LoVo (cell line): ENCODE measurements around the gene PLPPR2.
"Not testable (repeated sequence)": the region's sequence is repeated elsewhere in the genome, so short reads cannot be mapped to it uniquely, and the experiment has no call there.

Experiments used
- DNase-seq: peaks from one replicate; pipeline ENCODE4 v3.0.0-alpha.2; 2016; ENCODE audit warnings: low spot score

PLPPR2 gene

DNA sequence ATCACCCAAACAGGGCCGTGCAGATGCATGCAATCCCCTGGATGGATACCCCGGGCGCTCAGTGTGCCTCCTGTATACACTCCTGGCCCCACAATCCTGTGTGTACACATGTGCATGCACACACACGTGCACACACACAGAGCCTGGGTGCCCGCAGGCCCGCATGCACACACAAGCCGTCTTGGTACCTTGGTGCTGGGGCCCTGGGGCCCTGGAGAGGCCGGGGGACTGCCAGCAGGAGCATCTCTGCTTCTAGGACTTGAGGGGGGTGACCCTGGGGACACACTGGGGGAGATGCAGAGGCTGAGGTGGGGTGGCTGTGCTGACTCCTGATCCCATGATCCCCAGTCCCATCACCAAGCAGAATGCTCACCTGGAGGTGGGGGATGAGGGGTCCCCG lies 44.4 kb downstream of the PLPPR2 start:
- no peak for DNase-seq

DNA sequence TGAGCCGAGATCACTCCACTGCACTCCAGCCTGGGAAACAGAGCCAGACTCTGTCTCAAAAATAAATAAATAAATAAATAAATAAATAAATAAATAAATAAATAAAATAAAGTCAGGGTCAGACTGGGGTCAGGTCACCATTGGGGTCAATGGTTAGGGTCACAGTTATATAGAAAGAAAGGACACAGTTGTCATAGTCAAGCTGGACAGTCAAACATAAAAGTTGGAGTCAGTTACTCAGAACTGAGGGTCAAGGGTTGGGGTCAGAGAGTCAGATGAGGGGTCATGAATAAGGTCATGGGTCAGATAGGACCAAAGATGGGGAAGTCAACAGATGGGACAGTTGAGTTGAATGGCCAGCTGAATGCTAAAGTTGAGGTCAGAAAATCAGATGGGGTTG lies 45.6 kb downstream of the PLPPR2 start:
- no peak for DNase-seq

DNA sequence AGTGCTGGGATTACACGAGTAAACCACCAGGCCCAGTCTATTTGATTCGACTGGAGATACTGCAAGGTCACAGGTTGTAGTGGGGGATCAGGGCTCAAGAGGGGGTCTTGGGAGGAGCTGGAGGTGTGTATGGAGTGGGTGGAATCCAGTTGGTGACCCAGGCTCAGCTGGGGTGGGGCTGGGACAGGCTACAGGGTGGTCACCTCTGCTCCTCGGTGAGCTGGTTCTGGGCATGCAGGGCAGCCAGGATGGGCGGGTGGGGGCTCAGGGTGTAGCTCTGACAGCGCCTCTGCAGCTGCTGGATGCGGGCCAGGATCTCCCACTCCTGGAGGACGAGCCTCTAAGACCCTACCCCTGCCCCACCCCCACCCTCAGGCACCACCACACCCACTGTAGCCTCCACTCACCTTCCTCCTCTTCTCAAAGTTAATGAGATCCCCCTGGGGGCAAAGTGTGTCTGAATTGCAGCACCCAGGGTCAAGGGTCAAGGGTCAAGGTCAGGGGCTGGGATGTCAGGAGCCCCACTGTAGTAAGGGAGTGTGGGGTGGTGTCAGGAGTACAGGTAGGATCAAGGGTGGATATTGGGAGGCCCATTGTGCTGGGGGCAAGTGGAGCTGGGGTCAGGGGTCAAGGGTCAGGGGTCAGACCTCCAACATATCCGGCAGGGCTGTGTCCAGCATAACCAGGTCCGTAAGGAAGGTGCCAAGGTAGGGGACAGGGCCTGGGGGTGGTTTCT lies 46.7 kb downstream of the PLPPR2 start:
- no peak for DNase-seq

DNA sequence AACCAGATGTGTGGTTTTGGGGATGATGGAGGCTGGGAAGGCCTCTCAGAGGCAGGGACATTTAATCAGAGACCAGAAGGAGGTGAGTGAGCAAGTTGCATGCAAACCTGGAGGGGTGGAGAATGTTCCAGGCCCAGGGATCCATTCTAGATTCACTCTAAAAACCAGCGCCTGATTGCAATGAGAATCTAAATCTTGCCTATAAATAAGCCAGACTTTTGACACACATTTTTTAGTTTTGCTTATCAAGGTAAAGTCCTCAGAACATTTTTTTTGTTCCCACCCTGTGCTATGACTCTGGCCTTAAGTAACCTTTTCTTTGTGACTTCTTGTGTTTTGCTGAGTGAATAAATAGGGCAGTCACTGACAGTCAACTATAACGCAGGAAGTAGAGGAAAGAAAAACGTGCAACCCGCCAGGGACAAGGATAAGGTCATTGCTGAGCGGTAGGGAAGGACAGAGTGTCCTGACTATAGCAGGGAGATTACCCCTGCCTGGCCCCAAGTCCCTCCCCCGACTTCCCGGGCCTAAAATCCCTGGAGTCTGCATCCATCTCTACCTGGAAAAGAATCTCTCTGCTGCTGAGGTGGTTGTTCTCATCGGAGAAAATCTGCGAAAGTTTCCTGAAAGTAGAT lies 49.5 kb downstream of the PLPPR2 start:
- DNase-seq: no peak

DNA sequence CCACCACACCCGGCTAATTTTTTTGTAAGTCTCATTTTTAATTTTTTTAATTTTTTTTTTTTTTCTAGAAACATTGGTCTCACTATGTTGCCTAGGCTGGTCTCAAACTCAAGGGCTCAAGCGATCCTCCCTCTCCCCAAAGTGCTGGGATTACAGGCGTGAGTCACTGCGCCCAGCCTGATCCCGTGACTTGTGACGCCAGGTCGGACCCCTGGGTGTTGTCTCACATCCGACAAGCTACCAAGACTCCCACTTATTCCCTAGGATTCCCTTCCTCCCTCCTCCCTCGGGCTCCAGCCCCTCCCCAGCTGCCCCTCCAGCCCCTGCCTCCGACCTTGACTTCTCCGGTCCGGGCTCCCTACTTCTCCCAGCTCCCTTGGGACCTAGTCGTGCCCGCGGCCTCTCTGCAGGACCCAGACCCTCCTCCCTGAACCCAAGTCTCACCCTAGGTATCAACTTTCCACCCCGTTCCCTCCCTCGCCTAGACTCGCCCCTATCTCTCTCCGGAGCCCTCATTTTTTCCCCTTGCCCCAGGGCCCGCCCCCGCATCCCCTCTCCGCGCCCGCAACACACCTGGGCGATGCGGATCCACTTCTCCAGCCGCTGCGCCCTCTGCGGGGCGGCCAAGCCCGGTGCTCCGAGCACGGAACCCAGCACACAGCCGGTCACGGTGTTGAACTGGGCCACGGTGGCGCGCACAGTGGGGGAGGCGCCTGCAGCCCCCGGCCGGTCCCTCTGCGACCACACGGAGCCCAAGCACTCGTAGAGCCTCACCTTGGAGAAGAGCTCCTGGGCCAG lies 50.8 kb downstream of the PLPPR2 start:
- no peak for DNase-seq

DNA sequence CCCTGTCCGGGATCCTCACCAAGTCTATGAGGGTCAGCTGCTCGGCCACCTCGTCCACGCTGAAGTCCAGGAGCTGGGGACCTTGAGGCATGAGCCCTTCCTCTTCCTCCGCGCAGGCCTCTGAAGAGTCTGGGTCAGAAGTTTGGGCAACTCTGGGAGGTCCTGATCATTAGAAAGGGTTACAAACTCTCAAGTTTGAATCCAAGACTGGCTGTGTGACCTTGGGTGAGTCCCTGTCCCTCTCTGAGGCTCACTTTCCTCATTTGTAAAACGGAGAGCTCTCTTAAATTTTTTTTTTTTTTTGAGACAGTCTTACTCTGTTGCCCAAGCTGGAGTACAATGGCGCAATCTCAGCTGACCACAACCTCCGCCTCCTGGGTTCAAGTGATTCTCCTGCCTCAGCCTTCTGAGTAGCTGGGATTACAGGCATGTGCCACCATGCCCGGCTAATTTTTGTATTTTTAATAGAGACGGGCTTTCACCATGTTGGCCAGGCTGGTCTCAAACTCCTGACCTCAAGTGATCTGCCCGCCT lies 51.5 kb downstream of the PLPPR2 start:
- not testable (repeated sequence) for DNase-seq

DNA sequence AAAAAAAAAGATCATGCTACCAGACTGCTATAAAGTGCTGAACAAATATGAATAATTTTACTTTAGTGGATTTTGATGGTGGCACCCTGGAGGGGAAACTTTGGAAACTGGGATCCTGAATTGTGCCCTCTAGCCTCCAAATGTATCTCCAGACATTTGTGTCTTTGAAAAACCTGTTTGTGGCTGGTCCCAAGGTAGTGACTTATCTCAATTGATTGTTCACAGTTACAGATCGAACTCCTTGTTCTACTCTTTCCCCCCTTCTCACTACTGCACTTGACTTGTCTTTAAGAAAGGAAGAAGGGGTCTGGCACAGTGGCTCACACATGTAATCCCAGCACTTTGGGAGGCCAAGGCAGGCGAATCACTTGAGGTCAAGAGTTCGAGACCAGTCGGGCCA lies 53.4 kb downstream of the PLPPR2 start:
- DNase-seq: no peak

DNA sequence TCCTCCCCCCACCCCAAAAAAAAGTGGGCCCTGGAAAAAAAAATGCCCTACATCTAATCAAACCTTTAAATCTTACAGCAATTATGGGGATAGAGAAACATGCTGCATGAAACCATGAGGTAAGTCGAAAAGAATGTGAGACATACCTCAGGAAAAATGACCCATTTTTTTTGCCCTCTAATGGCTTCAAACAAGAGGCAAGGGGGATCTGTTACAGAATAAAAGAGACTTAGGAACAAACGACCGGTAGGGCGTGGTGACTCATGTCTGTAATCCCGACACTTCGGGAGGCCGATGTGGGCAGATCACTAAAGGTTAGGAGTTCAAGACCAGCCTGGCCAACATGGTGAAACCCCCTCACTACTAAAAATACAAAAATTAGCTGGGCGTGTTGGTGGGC lies 55.5 kb downstream of the PLPPR2 start:
- no peak for DNase-seq

DNA sequence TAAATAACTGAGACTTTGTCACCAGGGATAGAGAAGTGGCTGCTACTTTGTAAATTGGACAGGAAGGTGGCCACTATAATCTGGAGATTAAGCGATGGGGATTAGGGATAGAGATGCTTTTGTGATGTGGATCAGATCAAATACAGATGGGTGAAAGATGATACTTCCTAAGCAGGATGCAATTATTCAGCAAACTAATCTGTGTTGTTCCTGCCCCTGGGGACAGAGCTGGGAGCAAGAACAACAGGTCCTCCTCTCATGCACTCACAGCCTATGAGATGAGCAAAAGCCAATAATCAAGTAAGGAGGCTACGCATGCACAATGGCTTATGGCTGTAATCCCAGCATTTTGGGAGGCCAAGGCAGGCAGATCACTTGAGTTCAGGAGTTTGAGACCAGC lies 59.3 kb downstream of the PLPPR2 start:
- DNase-seq: no peak
